ENCODE results near the gene ATRIP.
"Not testable (repeated sequence)": the region's sequence is repeated elsewhere in the genome, so short reads cannot be mapped to it uniquely, and the experiment has no call there.

The ATRIP gene

DNA sequence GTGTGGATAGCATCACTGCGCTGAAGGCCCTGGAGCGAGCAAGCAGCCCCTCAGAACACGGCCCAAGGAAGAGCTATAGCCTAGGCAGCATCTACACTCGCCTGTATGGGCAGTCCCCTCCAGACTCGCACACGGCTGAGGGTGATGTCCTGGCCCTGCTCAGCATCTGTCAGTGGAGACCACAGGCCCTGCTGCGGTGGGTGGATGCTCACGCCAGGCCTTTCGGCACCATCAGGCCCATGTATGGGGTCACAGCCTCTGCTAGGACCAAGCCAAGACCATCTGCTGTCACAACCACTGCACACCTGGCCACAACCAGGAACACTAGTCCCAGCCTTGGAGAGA lies 20.5 kb downstream of the ATRIP start:
- DNase-seq (ENCODE audit: low read depth in 2 of 3, low spot score in 1 of 3) = no peak

GRCh38 chr3:48467473-48468267 lies 21.1 kb downstream of the ATRIP start:
- no peak for DNase-seq (ENCODE audit: low read depth in 2 of 3, low spot score in 1 of 3)

DNA sequence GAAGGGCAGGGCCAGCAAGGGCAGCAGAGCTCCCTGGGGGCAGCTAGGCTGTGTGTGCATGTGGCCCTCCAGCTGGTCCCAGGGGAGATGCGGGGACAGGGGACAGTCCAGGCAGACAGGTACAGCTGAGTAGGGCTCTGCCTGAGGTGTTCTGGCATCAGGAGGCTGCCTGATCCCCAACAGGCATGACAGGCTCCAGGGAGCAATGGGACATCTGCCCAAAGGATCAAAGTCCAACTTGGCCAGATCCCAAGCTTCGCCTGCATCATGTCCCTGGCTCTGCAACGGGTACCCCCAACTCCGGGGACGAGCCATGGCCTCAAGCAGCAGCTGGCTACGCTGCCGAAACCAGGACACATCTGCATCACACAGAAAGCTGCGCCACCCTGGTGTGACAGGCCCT lies 21.8 kb downstream of the ATRIP start:
- DNase-seq (ENCODE audit: low read depth in 2 of 3, low spot score in 1 of 3) = no peak

DNA sequence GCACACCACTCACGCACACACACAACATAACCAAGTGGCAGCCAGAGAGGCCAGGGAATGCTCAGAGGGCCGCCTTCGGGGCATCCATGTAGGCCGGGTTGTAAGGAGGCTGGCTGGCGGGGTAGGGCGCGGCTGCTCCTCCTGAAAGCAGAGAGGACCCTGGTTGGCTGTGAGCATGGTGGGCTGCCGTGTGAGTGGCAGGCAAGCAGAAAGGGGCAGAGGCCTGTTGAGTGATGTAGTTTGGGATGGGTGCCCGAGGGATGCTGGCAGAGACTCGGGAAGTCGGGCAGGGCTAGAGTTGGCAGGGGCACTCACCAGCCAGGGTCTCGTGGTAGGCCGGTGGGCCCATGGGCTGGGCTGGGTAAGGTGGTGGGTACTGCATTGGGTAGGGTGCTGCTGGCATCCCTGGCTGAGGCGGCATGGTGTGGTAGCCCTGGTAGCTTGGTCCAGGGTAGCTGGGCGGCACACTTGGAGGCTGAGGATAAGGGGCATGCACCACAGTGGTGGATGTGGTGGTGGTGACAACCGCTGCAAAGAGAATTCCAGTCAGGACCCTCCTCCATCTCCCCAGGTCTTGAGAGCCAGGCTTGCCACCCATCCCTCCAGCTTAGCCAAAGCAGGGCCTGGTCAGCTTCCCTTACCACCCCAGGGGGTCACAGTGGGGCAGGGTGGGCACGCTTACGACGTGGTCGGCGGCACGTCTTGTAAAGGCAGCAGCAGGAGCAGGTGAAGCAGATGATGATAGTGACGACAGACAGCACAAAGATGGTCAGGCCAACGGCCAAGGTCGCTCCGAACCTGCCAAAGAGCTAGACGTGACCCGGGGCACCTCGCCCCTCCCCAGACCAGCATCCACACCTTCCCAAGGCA lies 22.7 kb downstream of the ATRIP start:
- DNase-seq (ENCODE audit: low read depth in 2 of 3, low spot score in 1 of 3) = no peak

DNA sequence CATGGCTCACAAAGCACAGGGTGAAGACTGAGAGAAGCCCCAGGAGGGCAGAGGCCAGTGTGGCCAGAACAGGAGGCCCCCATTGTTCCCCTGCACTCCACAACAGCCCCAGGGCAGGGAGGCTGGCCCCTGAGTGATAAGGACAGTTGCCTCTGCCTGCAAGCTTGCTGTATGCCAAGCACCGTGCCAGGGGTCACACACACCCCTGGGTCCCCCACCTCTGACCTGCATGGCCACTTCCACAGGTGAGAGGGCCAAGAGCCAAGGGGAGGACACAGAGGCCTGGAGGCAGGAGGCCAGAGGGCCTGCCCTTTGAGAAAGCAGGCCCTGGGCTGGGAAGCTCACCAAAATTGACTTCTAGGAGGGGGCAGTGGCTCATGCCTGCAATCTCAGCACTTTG lies 23.7 kb downstream of the ATRIP start:
- DNase-seq (ENCODE audit: low read depth in 2 of 3, low spot score in 1 of 3) = no peak

GRCh38 chr3:48472673-48472922 lies 26.1 kb downstream of the ATRIP start:
- DNase-seq (ENCODE audit: low read depth in 2 of 3, low spot score in 1 of 3) = no peak

- DNase-seq (ENCODE audit: low read depth in 2 of 3, low spot score in 1 of 3) = peak; percentile 90 to 95 (median 94)
Observed at GRCh38 chr3:48472923-48473616, 26.5 kb downstream of the ATRIP start.

DNA sequence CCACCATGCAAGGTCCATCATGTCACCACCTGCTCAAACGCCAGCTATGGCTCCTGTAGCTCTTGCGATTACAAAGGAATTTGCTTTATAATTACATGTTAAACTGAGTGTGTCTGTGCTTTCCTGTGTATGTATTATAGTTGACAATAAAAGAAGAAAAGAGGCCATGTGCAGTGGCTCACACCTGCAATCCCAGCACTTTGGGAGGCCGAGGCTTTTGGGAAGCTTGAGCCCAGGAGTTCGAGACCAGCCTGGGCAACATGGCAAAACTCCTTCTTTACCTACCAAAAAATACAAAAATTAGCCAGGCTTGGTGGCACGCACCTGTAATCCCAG lies 27.0 kb downstream of the ATRIP start:
- DNase-seq (ENCODE audit: low read depth in 2 of 3, low spot score in 1 of 3) = no peak

DNA sequence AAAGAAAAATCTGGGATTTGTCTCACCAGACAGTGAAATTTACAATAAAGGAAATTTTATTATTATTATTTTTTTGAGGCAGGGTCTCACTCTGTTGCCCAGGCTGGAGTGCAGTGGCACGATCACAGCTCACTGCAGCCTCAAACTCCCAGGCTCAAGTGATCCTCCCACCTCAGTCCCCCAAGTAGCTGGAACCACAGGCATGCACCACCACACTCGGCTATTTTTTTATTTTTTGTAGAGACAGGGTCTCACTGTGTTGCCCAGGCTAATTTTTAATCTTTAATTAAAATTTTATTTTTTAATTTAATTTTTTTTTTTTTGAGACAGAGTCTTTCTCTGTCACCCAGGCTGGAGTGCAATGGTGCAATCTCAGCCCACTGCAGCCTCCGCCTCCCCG lies 27.5 kb downstream of the ATRIP start:
- DNase-seq (ENCODE audit: low read depth in 2 of 3, low spot score in 1 of 3) = not testable (repeated sequence)

DNA sequence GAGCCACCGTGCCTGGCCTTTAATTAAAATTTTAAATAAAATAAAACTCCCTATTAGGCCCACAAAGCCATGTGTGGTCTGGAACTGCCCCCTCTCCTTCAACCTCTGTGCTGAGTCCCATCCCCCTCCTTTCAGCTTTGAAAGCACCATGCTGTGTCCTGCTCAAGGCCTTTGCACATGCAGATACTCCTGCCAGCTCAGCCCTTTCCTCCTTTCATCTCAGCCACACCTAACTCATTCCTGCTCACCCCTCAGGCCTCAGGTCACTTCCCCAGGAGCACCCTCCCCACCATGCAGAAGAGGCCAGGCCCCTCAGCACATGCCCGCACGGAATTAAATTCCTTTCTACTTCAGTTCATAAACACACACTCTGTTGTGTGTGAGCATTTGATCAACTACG lies 28.1 kb downstream of the ATRIP start:
- no peak for DNase-seq (ENCODE audit: low read depth in 2 of 3, low spot score in 1 of 3)

GRCh38 chr3:48475188-48475587 lies 28.7 kb downstream of the ATRIP start:
- no peak for DNase-seq (ENCODE audit: low read depth in 2 of 3, low spot score in 1 of 3)

DNA sequence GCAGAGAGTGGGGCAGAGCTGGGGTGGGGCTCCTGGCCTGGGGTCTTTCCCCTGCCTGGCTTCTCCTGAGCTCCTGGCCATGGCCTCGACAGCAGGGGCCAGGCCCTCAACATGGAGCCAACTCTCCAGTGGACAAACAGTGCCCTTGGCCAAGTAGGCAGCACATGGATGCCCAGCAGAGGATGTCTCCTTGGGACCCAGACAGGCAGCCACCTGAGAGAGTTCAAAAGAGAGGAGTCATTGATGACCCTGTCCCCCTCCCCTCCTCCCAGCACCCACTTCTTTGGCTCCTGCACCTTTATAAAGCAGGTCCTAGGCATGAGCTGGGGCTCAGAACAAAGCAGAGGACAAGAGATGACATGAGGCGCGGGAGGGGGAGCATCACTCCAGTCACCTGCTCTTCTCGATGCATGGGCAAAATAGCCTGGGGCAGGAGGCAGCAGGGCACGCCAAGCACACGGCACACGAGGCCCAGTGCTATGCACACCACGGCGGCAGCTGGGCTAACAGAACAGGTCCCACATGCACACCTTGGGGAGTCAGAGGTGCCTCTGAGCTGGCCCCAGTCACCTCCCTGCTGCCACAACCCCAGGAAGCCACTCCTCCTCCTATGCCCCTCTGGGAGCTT lies 30.0 kb downstream of the ATRIP start:
- no peak for DNase-seq (ENCODE audit: low read depth in 2 of 3, low spot score in 1 of 3)

- DNase-seq (ENCODE audit: low read depth in 2 of 3, low spot score in 1 of 3) = no peak
Observed at GRCh38 chr3:48477959-48478520, 31.5 kb downstream of the ATRIP start.

- DNase-seq (ENCODE audit: low read depth in 2 of 3, low spot score in 1 of 3) = no peak
Observed at GRCh38 chr3:48478626-48479555, 32.4 kb downstream of the ATRIP start.

DNA sequence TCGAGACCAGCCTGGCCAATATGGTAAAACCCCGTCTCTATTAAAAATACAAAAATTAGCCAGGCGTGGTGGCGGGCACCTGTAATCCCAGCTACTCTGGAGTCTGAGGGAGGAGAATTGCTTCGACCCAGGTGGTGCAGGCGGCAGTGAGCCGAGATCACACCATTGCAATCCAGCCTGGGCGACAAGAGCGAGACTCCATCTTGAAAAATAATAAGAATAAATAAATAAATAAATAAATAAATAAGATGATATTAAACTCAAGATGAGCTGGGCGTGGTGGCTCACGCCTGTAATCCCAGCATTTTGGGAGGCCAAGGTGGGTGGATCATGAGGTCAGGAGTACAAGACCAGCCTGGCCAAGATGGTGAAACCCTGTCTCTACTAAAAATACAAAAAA lies 34.4 kb downstream of the ATRIP start:
- DNase-seq (ENCODE audit: low read depth in 2 of 3, low spot score in 1 of 3) = not testable (repeated sequence)

GRCh38 chr3:48482822-48483221 lies 36.3 kb downstream of the ATRIP start:
- not testable (repeated sequence) for DNase-seq (ENCODE audit: low read depth in 2 of 3, low spot score in 1 of 3)

DNA sequence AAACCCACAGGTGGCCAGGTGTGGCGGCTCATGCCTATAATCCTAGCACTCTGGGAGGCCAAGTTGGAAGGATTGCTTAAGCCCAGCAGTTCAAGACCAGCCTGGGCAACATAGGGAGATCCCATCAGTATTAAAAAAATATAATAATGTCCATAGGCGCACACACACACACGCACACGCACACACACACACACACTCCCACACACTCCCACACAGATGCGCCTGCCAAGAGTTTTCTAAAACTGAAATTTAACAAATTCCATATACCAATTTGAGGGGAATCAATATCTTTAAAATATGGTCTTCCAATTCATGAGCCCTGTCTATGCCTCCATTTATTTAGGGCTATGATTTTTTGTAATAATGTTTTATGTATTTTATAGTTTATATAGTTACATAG lies 40.4 kb downstream of the ATRIP start:
- DNase-seq (ENCODE audit: low read depth in 2 of 3, low spot score in 1 of 3) = no peak

DNA sequence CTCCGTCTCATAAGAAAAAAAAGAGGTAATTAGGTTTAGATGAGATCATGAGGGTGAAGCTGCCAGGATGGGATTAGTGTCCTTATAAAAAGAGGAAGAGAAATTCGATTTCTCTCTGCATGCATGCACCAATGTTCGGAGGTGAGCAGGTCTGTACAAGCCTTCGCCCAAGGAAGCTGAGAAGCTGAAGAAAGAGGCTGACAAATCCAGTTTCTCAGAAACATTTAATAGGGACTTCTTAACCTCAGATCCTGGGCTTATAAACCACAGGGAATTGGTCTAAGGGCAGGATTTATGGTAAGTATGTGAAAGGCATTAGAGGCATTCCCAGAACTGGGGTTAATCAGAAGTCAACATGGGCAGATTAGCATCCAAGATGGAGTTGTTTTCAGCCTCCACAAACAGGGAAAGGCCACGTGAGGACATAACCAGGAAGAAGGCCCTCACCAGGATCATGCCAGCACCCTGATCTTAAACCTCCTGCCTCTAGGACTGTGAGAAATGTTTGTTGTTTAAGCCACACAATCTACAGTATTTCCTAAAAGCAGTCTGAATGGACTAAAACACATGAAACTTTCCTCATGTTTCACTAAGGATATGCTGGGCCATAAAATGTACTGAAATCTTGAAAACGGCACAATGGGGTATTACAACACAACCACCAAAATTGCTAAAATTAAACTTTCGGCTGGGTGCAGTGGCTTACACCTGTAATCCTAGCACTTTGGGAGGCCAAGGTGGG lies 46.1 kb downstream of the ATRIP start:
- no peak for DNase-seq (ENCODE audit: low read depth in 2 of 3, low spot score in 1 of 3)

DNA sequence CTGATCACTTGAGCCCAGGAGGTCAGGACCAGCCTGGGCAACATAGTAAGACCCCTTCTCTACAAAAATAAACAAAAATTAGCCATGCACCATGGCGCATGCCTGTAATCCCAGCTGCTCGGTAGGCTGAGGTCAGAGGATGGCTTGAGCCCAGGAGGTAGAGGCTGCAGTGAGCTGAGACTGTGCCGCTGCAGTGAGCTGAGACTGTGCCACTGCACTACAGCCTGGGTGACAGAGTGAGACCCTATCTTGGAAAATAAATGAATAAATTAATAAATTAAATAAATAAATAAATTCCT lies 46.6 kb downstream of the ATRIP start:
- DNase-seq (ENCODE audit: low read depth in 2 of 3, low spot score in 1 of 3) = no peak

DNA sequence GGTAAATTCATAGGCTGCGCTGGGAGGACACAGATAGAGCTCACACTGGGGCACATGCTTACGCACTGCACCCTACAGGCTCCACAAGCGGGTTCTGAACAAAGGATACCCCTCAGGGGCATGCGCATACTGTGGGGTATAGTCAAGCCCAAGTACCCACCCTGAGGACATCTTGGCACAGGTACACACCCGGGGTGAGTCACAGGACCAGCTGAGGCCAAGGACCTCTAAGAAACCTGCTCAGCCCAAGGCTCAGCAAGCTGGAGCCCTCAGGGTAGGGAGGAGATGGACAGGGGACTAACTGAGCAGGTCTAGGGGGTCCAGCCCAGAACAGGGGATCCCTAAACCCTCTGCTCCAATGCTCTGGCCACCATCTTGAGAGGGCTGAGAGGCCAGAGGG lies 54.1 kb downstream of the ATRIP start:
- no peak for DNase-seq (ENCODE audit: low read depth in 2 of 3, low spot score in 1 of 3)

All from stimulated activated CD4-positive, alpha-beta T cell treated with anti-CD3 and anti-CD28 coated beads, Interleukin-12 subunit alpha, Interleukin-12 subunit beta, amount 100 ng/mL, for 48 hours (primary cell).